H1 (cell line): ENCODE results near the gene TERF2IP. TPM values are rescaled to one million over a fixed set of nuclear protein-coding genes. Genes with fewer than 3 reads are reported as not detected.

ENCODE experiments used
- ASH2L ChIP-seq: fragments of 200-600, 300-600 bp; sonication (generic); IDR thresholded peaks from one replicate; pipeline ENCODE4 v1.7.1; 2017; ENCODE audit warnings: low read length
- CBX8 ChIP-seq: fragments of 300-800, 300-1000 bp; sonication (generic); IDR thresholded peaks from 2 replicates; pipeline ENCODE4 v1.7.1; 2016; ENCODE audit warnings: low read depth, low read length, borderline replicate concordance
- FOSL1 ChIP-seq: IDR thresholded peaks from 2 replicates; pipeline ENCODE4 v1.6.1; 2011; ENCODE audit warnings: mild to moderate bottlenecking, low read depth, low read length, moderate library complexity; ENCODE audit not compliant: insufficient read depth
- KDM4A ChIP-seq: IDR thresholded peaks from one replicate; pipeline ENCODE4 v1.7.1; 2012; ENCODE audit warnings: low read depth, mild to moderate bottlenecking, moderate library complexity, low read length, inconsistent platforms; ENCODE audit not compliant: severe bottlenecking
- MAFK ChIP-seq: IDR thresholded peaks from 2 replicates; pipeline ENCODE4 v1.6.1; 2012; ENCODE audit warnings: low read depth, mild to moderate bottlenecking, improper control_type of control experiment, low read length
- POLR2A ChIP-seq, 2 experiments: IDR thresholded peaks; 1 replicate in 1 of 2; 2 replicates in 1 of 2; pipeline ENCODE4 v1.6.1; 2011; ENCODE audit warnings: low read depth in 2 of 2, low read length in 2 of 2, mild to moderate bottlenecking in 2 of 2; ENCODE audit errors: control extremely low read depth in 1 of 2
- SUZ12 ChIP-seq: fragments of 200-600 bp; sonication (generic); IDR thresholded peaks from 2 replicates; pipeline ENCODE4 v1.6.1; 2012; ENCODE audit warnings: mild to moderate bottlenecking, inconsistent platforms, low read length, moderate library complexity, mixed read lengths
- polyA plus RNA-seq, 7 experiments: library from polyadenylated mRNA; depleted of rRNA in 3 of 7; stranded (reverse) in 5 of 7; unstranded in 2 of 7; fragments of >200 nt in 5 of 7; fragments of 200-250 nt in 2 of 7; gene quantifications; 1 replicate in 5 of 7; 2 replicates in 1 of 7; 4 replicates in 1 of 7; pipeline versions ENCODE4 v1.2.1 to v1.2.3, GENCODE V29; 2011 to 2013; ENCODE audit warnings: missing spikeins in 2 of 7, mixed read lengths in 2 of 7
- total RNA-seq: library from RNA; stranded (reverse); fragmentation: NEBNext Ultra II Directional; extraction: Animal tissue kit (Norgen Biotek cat#: 25700); gene quantifications from 2 replicates; pipeline ENCODE4 v1.2.1, GENCODE V29; 2021
- TF ChIP-seq, protein P1 (sequence below): IDR thresholded peaks from 2 replicates; pipeline ENCODE4 v1.6.1; 2011; ENCODE audit warnings: low read length, improper control_type of control experiment

Gene TERF2IP
- total and polyA plus RNA-seq, 2 of the 8 experiments (the other 6 are each of a cell fraction or from before 2014, with no cell fraction given), result 5.5 to 15.1 TPM

DNA sequence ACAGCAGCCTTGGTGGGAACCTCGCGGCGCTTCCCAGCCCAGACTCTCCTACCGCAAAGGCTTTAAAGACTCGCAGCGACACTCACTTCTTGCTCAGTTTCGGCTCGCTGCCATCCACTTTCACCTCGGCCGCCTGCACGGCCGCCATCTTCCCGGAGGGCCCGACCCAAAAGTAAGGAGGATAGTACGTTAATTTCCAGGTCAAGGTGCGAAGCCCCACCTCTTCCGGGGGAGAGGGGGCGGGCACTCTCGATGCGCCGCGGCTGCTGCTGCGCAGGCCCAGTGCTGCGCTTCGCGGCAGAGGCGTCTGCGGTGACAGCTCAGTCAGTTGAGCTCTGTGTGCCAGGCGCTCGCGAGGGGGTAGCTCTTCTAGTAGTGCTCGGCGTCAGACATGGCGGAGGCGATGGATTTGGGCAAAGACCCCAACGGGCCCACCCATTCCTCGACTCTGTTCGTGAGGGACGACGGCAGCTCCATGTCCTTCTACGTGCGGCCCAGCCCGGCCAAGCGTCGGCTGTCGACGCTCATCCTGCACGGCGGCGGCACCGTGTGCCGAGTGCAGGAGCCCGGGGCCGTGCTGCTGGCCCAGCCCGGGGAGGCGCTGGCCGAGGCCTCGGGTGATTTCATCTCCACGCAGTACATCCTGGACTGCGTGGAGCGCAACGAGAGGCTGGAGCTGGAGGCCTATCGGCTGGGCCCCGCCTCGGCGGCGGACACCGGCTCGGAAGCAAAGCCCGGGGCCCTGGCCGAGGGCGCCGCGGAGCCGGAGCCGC lies at the start of gene TERF2IP, which contains the start of gene KARS1 (continued):
- TF ChIP-seq FOSL1, result no peak
- TF ChIP-seq CBX8, result no peak
- TF ChIP-seq POLR2A (IDR thresholded peaks at IDR 0.05; ENCODE audit: control extremely low read depth in 1 of 2, low read depth in 2 of 2, low read length in 2 of 2), result peak; percentile 97
- TF ChIP-seq KDM4A, result peak; percentile 81
- no peak for TF ChIP-seq SUZ12
- TF ChIP-seq ASH2L, result peak; percentile 89
- TF ChIP-seq, protein P1, sequence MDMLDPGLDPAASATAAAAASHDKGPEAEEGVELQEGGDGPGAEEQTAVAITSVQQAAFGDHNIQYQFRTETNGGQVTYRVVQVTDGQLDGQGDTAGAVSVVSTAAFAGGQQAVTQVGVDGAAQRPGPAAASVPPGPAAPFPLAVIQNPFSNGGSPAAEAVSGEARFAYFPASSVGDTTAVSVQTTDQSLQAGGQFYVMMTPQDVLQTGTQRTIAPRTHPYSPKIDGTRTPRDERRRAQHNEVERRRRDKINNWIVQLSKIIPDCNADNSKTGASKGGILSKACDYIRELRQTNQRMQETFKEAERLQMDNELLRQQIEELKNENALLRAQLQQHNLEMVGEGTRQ, result no peak
- TF ChIP-seq MAFK, result no peak
